Astrocyte (in vitro differentiated cells and primary cell): Measurements from ENCODE around the gene PLEKHM3. TPM values are rescaled to one million over a fixed set of nuclear protein-coding genes. Genes with fewer than 3 reads are reported as not detected.

Experiments used
- DNase-seq: peaks from one replicate; pipeline ENCODE4 v3.0.0-alpha.2; 2010; ENCODE audit warnings: low read depth
- FAIRE-seq: peaks from 2 replicates; lab custom pipeline; 2011; peaks lifted over from hg19 to GRCh38; lab: Jason Lieb, UNC
- H2AFZ ChIP-seq: 2 replicates; pipeline ENCODE4 v1.6.0; 2012; ENCODE audit warnings: low read depth, low read length, inconsistent platforms
- H3K27ac ChIP-seq: 2 replicates; pipeline ENCODE4 v1.5.1; 2011; ENCODE audit warnings: low read depth, low read length, inconsistent platforms
- H3K27me3 ChIP-seq: 2 replicates; pipeline ENCODE4 v1.6.0; 2011; ENCODE audit warnings: low read length, inconsistent platforms; ENCODE audit not compliant: insufficient read depth
- H3K36me3 ChIP-seq: 2 replicates; pipeline ENCODE4 v1.5.1; 2011; ENCODE audit warnings: low read length, inconsistent platforms; ENCODE audit not compliant: insufficient read depth
- H3K4me1 ChIP-seq: 2 replicates; pipeline ENCODE4 v1.5.1; 2011; ENCODE audit warnings: low read length, inconsistent platforms; ENCODE audit not compliant: insufficient read depth
- H3K4me2 ChIP-seq: 2 replicates; pipeline ENCODE4 v1.6.0; 2012; ENCODE audit warnings: low read length, inconsistent platforms
- H3K4me3 ChIP-seq: 2 replicates; pipeline ENCODE4 v1.5.1; 2011; ENCODE audit warnings: low read depth, mild to moderate bottlenecking, low read length, inconsistent platforms; ENCODE audit not compliant: insufficient read depth
- H3K79me2 ChIP-seq: 2 replicates; pipeline ENCODE4 v1.6.0; 2012; ENCODE audit warnings: mild to moderate bottlenecking, low read length, inconsistent platforms; ENCODE audit not compliant: insufficient read depth
- H3K9ac ChIP-seq: 2 replicates; pipeline ENCODE4 v1.6.0; 2012; ENCODE audit warnings: mild to moderate bottlenecking, low read length, inconsistent platforms
- H3K9me3 ChIP-seq: 2 replicates; pipeline ENCODE4 v1.5.1; 2012; ENCODE audit warnings: low read depth, mild to moderate bottlenecking, low read length, inconsistent platforms; ENCODE audit not compliant: insufficient read depth
- H4K20me1 ChIP-seq: 2 replicates; pipeline ENCODE4 v1.6.0; 2012; ENCODE audit warnings: low read length, inconsistent platforms; ENCODE audit not compliant: insufficient read depth
- H3K27ac Mint-ChIP-seq: one replicate; pipeline ENCODE4 v1.8.0; 2021; ENCODE audit warnings: mild to moderate bottlenecking, mixed read lengths; ENCODE audit not compliant: unreplicated experiment
- H3K27me3 Mint-ChIP-seq: one replicate; pipeline ENCODE4 v1.8.0; 2021; ENCODE audit warnings: low read depth, mixed read lengths; ENCODE audit not compliant: unreplicated experiment
- H3K36me3 Mint-ChIP-seq: one replicate; pipeline ENCODE4 v1.8.0; 2021; ENCODE audit warnings: low read depth, mixed read lengths; ENCODE audit not compliant: unreplicated experiment
- H3K4me1 Mint-ChIP-seq: one replicate; pipeline ENCODE4 v1.8.0; 2021; ENCODE audit warnings: low read depth, mixed read lengths; ENCODE audit not compliant: unreplicated experiment
- H3K4me3 Mint-ChIP-seq: one replicate; pipeline ENCODE4 v1.8.0; 2021; ENCODE audit warnings: mild to moderate bottlenecking, moderate library complexity, mixed read lengths; ENCODE audit not compliant: unreplicated experiment
- H3K9me3 Mint-ChIP-seq: one replicate; pipeline ENCODE4 v1.8.0; 2021; ENCODE audit warnings: mild to moderate bottlenecking, mixed read lengths; ENCODE audit not compliant: unreplicated experiment
- EZH2 ChIP-seq: IDR thresholded peaks from 2 replicates; pipeline ENCODE4 v1.6.1; 2012; ENCODE audit warnings: mild to moderate bottlenecking, low read length, inconsistent platforms; ENCODE audit not compliant: insufficient read depth
- total RNA-seq: library from RNA; stranded (reverse); gene quantifications from 2 replicates; pipeline ENCODE4 v1.2.1, GENCODE V29; 2021
- TF ChIP-seq, protein P1 (sequence below): IDR thresholded peaks from 2 replicates; pipeline ENCODE4 v1.5.1; 2011; ENCODE audit warnings: low read depth, mild to moderate bottlenecking, inconsistent platforms, low read length, moderate library complexity; ENCODE audit not compliant: insufficient read depth

The PLEKHM3 gene
- total RNA-seq, 1 donor from 2014 or later = 9.1 TPM

DNA sequence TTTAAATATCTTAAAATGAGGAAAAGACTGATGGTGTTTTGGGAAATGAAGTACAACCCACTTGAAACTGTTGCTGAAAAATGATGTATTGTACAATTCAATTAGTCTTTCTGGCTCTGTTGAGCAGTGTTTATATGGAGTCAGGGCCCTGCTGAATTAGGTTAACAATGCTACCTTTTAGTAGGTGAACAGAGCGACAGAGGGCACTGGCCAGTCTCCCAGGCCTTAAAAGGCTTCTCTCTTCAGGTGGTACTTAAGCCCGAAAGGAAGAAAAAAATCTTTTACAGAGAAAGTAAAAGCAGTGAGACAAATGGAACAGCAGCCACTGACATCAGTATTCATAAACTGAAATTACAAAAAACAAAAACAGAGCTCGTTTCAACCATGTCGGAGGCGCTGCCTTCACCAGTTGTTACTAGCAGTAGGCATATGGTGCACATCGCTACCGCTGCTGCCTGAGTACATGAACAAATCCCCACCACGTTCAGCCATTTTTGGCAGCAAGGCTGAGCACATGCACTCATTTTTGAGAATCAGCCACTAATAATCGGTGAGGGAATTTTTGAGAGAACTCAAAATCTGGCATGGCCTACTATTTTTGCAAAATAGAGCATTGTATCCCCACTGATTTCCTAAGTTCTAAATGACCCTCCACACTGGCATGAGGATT lies 91.8 kb downstream of the PLEKHM3 start:
- no peaks in the 10 kb centered on the region for H3K27me3 ChIP-seq
- no peak for TF ChIP-seq EZH2
- TF ChIP-seq, protein P1, sequence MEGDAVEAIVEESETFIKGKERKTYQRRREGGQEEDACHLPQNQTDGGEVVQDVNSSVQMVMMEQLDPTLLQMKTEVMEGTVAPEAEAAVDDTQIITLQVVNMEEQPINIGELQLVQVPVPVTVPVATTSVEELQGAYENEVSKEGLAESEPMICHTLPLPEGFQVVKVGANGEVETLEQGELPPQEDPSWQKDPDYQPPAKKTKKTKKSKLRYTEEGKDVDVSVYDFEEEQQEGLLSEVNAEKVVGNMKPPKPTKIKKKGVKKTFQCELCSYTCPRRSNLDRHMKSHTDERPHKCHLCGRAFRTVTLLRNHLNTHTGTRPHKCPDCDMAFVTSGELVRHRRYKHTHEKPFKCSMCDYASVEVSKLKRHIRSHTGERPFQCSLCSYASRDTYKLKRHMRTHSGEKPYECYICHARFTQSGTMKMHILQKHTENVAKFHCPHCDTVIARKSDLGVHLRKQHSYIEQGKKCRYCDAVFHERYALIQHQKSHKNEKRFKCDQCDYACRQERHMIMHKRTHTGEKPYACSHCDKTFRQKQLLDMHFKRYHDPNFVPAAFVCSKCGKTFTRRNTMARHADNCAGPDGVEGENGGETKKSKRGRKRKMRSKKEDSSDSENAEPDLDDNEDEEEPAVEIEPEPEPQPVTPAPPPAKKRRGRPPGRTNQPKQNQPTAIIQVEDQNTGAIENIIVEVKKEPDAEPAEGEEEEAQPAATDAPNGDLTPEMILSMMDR = no peak
- Mint-ChIP-seq H3K4me3 (no peak overlapping the region), H3K27me3 (no peaks in the 10 kb centered on the region), H3K4me1 (no peaks in the 10 kb centered on the region), H3K9me3 (no peaks in the 10 kb centered on the region), H3K27ac (no peak overlapping the region), H3K36me3 (peaks cover 2% of the 10 kb centered on the region)
- no peak overlapping the region for H2AFZ ChIP-seq
- H3K9me3 ChIP-seq = no peaks in the 10 kb centered on the region
- no peak overlapping the region for H3K27ac ChIP-seq
- H3K36me3 ChIP-seq = peaks cover 3% of the 10 kb centered on the region
- H3K9ac ChIP-seq = no peak overlapping the region
- DNase-seq (no peak), FAIRE-seq (no peak)
- H3K4me2 ChIP-seq = no peak overlapping the region
- no peak overlapping the region for H3K4me3 ChIP-seq
- no peaks in the 10 kb centered on the region for H4K20me1 ChIP-seq
- H3K4me1 ChIP-seq = no peaks in the 10 kb centered on the region
- H3K79me2 ChIP-seq = no peaks in the 10 kb centered on the region

DNA sequence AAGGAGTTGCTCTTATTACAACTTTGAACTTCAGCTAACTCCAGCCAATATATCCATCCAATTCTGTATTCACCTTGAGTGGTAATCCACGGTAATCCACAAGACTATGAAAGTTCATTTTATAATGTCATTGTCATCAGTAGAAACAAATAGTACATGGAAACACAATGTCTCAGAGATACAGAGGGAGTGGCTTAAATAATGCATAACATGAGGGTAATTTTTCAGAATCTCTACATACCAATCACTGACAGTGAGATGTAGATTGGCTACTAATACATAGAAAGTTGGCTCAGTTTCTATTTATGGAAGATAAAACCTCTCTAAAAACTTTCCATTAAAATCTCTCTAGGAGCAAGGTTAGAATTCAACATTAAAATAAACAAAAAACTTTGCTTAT lies 93.2 kb downstream of the PLEKHM3 start:
- Histone ChIP-seq H3K9ac (no peak overlapping the region), H3K4me2 (no peak overlapping the region), H3K36me3 (peaks cover 3% of the 10 kb centered on the region), H3K79me2 (no peaks in the 10 kb centered on the region), H3K27ac (no peak overlapping the region), H3K9me3 (no peaks in the 10 kb centered on the region), H3K27me3 (no peaks in the 10 kb centered on the region), H3K4me3 (no peak overlapping the region), H2AFZ (no peak overlapping the region), H4K20me1 (no peaks in the 10 kb centered on the region), H3K4me1 (no peaks in the 10 kb centered on the region)
- Mint-ChIP-seq H3K4me3 (no peak overlapping the region), H3K27me3 (no peaks in the 10 kb centered on the region), H3K27ac (no peak overlapping the region), H3K36me3 (peaks cover 2% of the 10 kb centered on the region), H3K9me3 (no peaks in the 10 kb centered on the region), H3K4me1 (no peaks in the 10 kb centered on the region)
- FAIRE-seq (no peak), DNase-seq (no peak)
- no peak for TF ChIP-seq EZH2
- TF ChIP-seq, protein P1 = no peak

DNA sequence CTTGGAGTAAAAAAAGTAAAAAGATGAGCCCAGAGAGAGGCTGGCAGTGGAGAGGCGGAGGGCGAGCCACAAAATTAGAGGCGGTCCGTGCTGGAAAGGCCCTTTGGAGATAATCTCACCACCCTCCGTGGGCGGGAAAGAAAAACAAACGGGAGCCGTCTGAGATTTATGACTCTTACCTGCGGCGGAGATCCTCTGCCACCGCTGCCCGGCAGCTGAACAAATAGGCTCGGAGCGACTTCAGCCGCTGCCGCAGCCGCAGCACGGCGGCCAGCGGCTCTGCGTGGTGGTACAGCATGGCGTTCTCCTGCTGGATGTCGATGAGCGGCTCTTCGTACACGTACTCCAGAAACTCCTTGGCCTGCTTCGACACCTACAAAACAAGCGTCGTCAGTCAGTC lies 94.6 kb downstream of the PLEKHM3 start:
- no peak overlapping the region for H3K9ac ChIP-seq
- Mint-ChIP-seq H3K27me3 (no peaks in the 10 kb centered on the region), H3K36me3 (peaks cover 2% of the 10 kb centered on the region), H3K9me3 (no peaks in the 10 kb centered on the region), H3K4me1 (no peaks in the 10 kb centered on the region), H3K27ac (no peak overlapping the region), H3K4me3 (no peak overlapping the region)
- H3K27me3 ChIP-seq = no peaks in the 10 kb centered on the region
- H3K27ac ChIP-seq = no peak overlapping the region
- peaks cover 8% of the 10 kb centered on the region for H3K4me1 ChIP-seq
- H3K9me3 ChIP-seq = no peaks in the 10 kb centered on the region
- H4K20me1 ChIP-seq = no peaks in the 10 kb centered on the region
- no peak overlapping the region for H3K4me3 ChIP-seq
- H3K79me2 ChIP-seq = no peaks in the 10 kb centered on the region
- peaks cover 3% of the 10 kb centered on the region for H3K36me3 ChIP-seq
- FAIRE-seq (no peak), DNase-seq (peak; percentile 2)
- no peak overlapping the region for H2AFZ ChIP-seq
- TF ChIP-seq, protein P1 = no peak
- no peak for TF ChIP-seq EZH2
- H3K4me2 ChIP-seq = no peak overlapping the region
